MG63 (cell line): ENCODE measurements around the gene PALS1. TPM values are rescaled to one million over a fixed set of nuclear protein-coding genes. Genes with fewer than 3 reads are reported as not detected.
A peak's percentile ranks its signal among the peaks of the same experiment; 100 is the strongest.
"Not testable (repeated sequence)": the region's sequence is repeated elsewhere in the genome, so short reads cannot be mapped to it uniquely, and the experiment has no call there.

Source experiments
- DNase-seq: peaks from one replicate; pipeline ENCODE4 v3.0.0-alpha.2; 2020
- H3K27me3 ChIP-seq: fragments of 250-450 bp; sonication (Bioruptor Pico); 2 replicates; pipeline ENCODE4 v1.5.1; 2020; ENCODE audit warnings: mild to moderate bottlenecking, moderate library complexity
- H3K36me3 ChIP-seq: fragments of 250-450 bp; sonication (Bioruptor Pico); 2 replicates; pipeline ENCODE4 v1.5.1; 2020; ENCODE audit warnings: mild to moderate bottlenecking, moderate library complexity
- H3K4me3 ChIP-seq: fragments of 250-450 bp; sonication (Bioruptor Pico); 2 replicates; pipeline ENCODE4 v1.5.1; 2020; ENCODE audit warnings: mild to moderate bottlenecking, moderate library complexity
- H3K9me3 ChIP-seq: fragments of 250-450 bp; sonication (Bioruptor Pico); 2 replicates; pipeline ENCODE4 v1.5.1; 2020; ENCODE audit warnings: mild to moderate bottlenecking, moderate library complexity
- total RNA-seq: library from RNA; depleted of rRNA; stranded (reverse); fragments of >200 nt; shearing (Covaris generic); gene quantifications from 2 replicates; pipeline ENCODE4 v1.2.3, GENCODE V29; 2014; ENCODE audit warnings: low replicate concordance

The PALS1 gene
- total RNA-seq, 1 experiment from 2014 or later, result 8.5 TPM

GRCh38 chr14:67240978-67241410 is 241 bp upstream of the PALS1 start:
- no peaks in the 10 kb centered on the region for H3K27me3 ChIP-seq
- peak; percentile 94 for DNase-seq
- H3K4me3 ChIP-seq, result peak overlapping the region; percentile 90
- H3K9me3 ChIP-seq, result no peaks in the 10 kb centered on the region
- peaks cover 3% of the 10 kb centered on the region; the same call in 1 of the 2 replicates for H3K36me3 ChIP-seq

- Histone ChIP-seq H3K27me3 (no peaks in the 10 kb centered on the region), H3K4me3 (peak overlapping the region; percentile 90), H3K9me3 (no peaks in the 10 kb centered on the region), H3K36me3 (peaks cover 3% of the 10 kb centered on the region; the same call in 1 of the 2 replicates)
- no peak for DNase-seq
These were observed 859 bp downstream of the PALS1 start for GRCh38 chr14:67242168-67242420.

- no peak for DNase-seq
- no peaks in the 10 kb centered on the region for H3K9me3 ChIP-seq
- no peaks in the 10 kb centered on the region for H3K27me3 ChIP-seq
- no peak overlapping the region for H3K4me3 ChIP-seq
- peaks cover 3% of the 10 kb centered on the region; the same call in 1 of the 2 replicates for H3K36me3 ChIP-seq
These were observed 3.9 kb downstream of the PALS1 start for GRCh38 chr14:67245104-67245503.

GRCh38 chr14:67251573-67252226 is 10.5 kb downstream of the PALS1 start:
- no peak overlapping the region for H3K4me3 ChIP-seq
- H3K27me3 ChIP-seq, result no peaks in the 10 kb centered on the region
- H3K9me3 ChIP-seq, result no peaks in the 10 kb centered on the region
- no peaks in the 10 kb centered on the region for H3K36me3 ChIP-seq
- peak; percentile 5 for DNase-seq

GRCh38 chr14:67253076-67253635 is 11.9 kb downstream of the PALS1 start:
- Histone ChIP-seq H3K9me3 (no peaks in the 10 kb centered on the region), H3K27me3 (no peaks in the 10 kb centered on the region), H3K4me3 (no peak overlapping the region), H3K36me3 (no peaks in the 10 kb centered on the region)
- no peak for DNase-seq

GRCh38 chr14:67257906-67258305 is 16.7 kb downstream of the PALS1 start:
- DNase-seq, result no peak
- H3K9me3 ChIP-seq, result no peaks in the 10 kb centered on the region
- no peak overlapping the region for H3K4me3 ChIP-seq
- no peaks in the 10 kb centered on the region for H3K36me3 ChIP-seq
- no peaks in the 10 kb centered on the region for H3K27me3 ChIP-seq

- Histone ChIP-seq H3K4me3 (no peak overlapping the region), H3K9me3 (no peaks in the 10 kb centered on the region), H3K36me3 (peaks cover 2% of the 10 kb centered on the region; the same call in 1 of the 2 replicates), H3K27me3 (no peaks in the 10 kb centered on the region)
- DNase-seq, result no peak
These were observed 19.7 kb downstream of the PALS1 start for GRCh38 chr14:67260965-67261364.

- no peak for DNase-seq
- H3K4me3 ChIP-seq, result no peak overlapping the region
- no peaks in the 10 kb centered on the region for H3K9me3 ChIP-seq
- H3K27me3 ChIP-seq, result no peaks in the 10 kb centered on the region
- H3K36me3 ChIP-seq, result peaks cover 2% of the 10 kb centered on the region; the same call in 1 of the 2 replicates
These were observed 22.4 kb downstream of the PALS1 start for GRCh38 chr14:67263499-67264149.

- H3K27me3 ChIP-seq, result no peaks in the 10 kb centered on the region
- H3K4me3 ChIP-seq, result no peak overlapping the region
- H3K9me3 ChIP-seq, result no peaks in the 10 kb centered on the region
- peaks cover 2% of the 10 kb centered on the region for H3K36me3 ChIP-seq
- peak; percentile 45 for DNase-seq
These were observed 23.9 kb downstream of the PALS1 start for GRCh38 chr14:67265131-67265530.

- H3K36me3 ChIP-seq, result peaks cover 2% of the 10 kb centered on the region
- DNase-seq, result no peak
- peak overlapping the region; percentile 6 for H3K4me3 ChIP-seq
- no peaks in the 10 kb centered on the region for H3K9me3 ChIP-seq
- no peaks in the 10 kb centered on the region for H3K27me3 ChIP-seq
These were observed 26.5 kb downstream of the PALS1 start for GRCh38 chr14:67267576-67268328.

GRCh38 chr14:67268426-67269150 is 27.4 kb downstream of the PALS1 start:
- Histone ChIP-seq H3K9me3 (no peaks in the 10 kb centered on the region), H3K27me3 (no peaks in the 10 kb centered on the region), H3K36me3 (peaks cover 2% of the 10 kb centered on the region), H3K4me3 (peak overlapping the region; percentile 6)
- no peak for DNase-seq

GRCh38 chr14:67269298-67270060 is 28.2 kb downstream of the PALS1 start:
- no peak for DNase-seq
- Histone ChIP-seq H3K9me3 (no peaks in the 10 kb centered on the region), H3K4me3 (0 out of 2 replicates have a peak overlapping the region, but pooled peaks have one; percentile 9), H3K36me3 (no peaks in the 10 kb centered on the region; the same call in 1 of the 2 replicates), H3K27me3 (no peaks in the 10 kb centered on the region)

GRCh38 chr14:67270145-67270753 is 29.0 kb downstream of the PALS1 start:
- no peak for DNase-seq
- H3K4me3 ChIP-seq, result no peak overlapping the region
- no peaks in the 10 kb centered on the region; the same call in 1 of the 2 replicates for H3K36me3 ChIP-seq
- H3K27me3 ChIP-seq, result no peaks in the 10 kb centered on the region
- H3K9me3 ChIP-seq, result no peaks in the 10 kb centered on the region

GRCh38 chr14:67270933-67271332 is 29.7 kb downstream of the PALS1 start:
- H3K36me3 ChIP-seq, result no peaks in the 10 kb centered on the region; the same call in 1 of the 2 replicates
- no peaks in the 10 kb centered on the region for H3K27me3 ChIP-seq
- no peaks in the 10 kb centered on the region for H3K9me3 ChIP-seq
- no peak for DNase-seq
- no peak overlapping the region for H3K4me3 ChIP-seq

- DNase-seq, H3K27me3 ChIP-seq, H3K36me3 ChIP-seq, H3K4me3 ChIP-seq, H3K9me3 ChIP-seq: not testable (repeated sequence)
These were observed 32.0 kb downstream of the PALS1 start for GRCh38 chr14:67273281-67273680.

GRCh38 chr14:67276131-67276530 is 34.9 kb downstream of the PALS1 start:
- Histone ChIP-seq H3K27me3 (no peaks in the 10 kb centered on the region), H3K9me3 (no peaks in the 10 kb centered on the region), H3K36me3 (no peaks in the 10 kb centered on the region), H3K4me3 (no peak overlapping the region)
- no peak for DNase-seq
